HL-60 (cell line): ENCODE measurements around the gene SPATS2.

Experiments used
- DNase-seq, 2 experiments: peaks; one replicate each; pipeline ENCODE4 v3.0.0-alpha.2; 2010 to 2020; ENCODE audit warnings: low read depth in 1 of 2, low spot score in 1 of 2
- H3K27ac ChIP-seq: fragments of 250-450 bp; sonication (Bioruptor Pico); replicated peaks from 2 replicates; pipeline ENCODE4 v1.5.1; 2020; ENCODE audit warnings: mild to moderate bottlenecking, moderate library complexity
- H3K27me3 ChIP-seq: fragments of 250-450 bp; sonication (Bioruptor Pico); 2 replicates; pipeline ENCODE4 v1.5.1; 2021; ENCODE audit warnings: mild to moderate bottlenecking, moderate library complexity; ENCODE audit not compliant: insufficient read depth, poor library complexity, severe bottlenecking
- H3K4me3 ChIP-seq: replicated peaks from 2 replicates; pipeline ENCODE4 v1.5.1; 2011; ENCODE audit warnings: mild to moderate bottlenecking, control low read depth, low read length; ENCODE audit not compliant: insufficient read depth
- GABPA ChIP-seq: IDR thresholded peaks from 2 replicates; pipeline ENCODE4 v1.6.1; 2012; ENCODE audit warnings: low read depth
- POLR2AphosphoS5 ChIP-seq: IDR thresholded peaks from 2 replicates; pipeline ENCODE4 v1.6.1; 2012; ENCODE audit warnings: low read depth
- SPI1 ChIP-seq: IDR thresholded peaks from 2 replicates; pipeline ENCODE4 v1.6.1; 2012; ENCODE audit warnings: low read depth, mild to moderate bottlenecking, borderline replicate concordance
- TF ChIP-seq, protein P1 (sequence below): IDR thresholded peaks from one replicate; pipeline ENCODE4 v1.5.1; 2011; ENCODE audit warnings: low read length, control low read depth, inconsistent platforms; ENCODE audit not compliant: insufficient read depth
- TF ChIP-seq, protein P2 (sequence below): IDR thresholded peaks from 2 replicates; pipeline ENCODE4 v1.6.1; 2012; ENCODE audit warnings: low read depth; ENCODE audit not compliant: insufficient replicate concordance

SPATS2 gene

DNA sequence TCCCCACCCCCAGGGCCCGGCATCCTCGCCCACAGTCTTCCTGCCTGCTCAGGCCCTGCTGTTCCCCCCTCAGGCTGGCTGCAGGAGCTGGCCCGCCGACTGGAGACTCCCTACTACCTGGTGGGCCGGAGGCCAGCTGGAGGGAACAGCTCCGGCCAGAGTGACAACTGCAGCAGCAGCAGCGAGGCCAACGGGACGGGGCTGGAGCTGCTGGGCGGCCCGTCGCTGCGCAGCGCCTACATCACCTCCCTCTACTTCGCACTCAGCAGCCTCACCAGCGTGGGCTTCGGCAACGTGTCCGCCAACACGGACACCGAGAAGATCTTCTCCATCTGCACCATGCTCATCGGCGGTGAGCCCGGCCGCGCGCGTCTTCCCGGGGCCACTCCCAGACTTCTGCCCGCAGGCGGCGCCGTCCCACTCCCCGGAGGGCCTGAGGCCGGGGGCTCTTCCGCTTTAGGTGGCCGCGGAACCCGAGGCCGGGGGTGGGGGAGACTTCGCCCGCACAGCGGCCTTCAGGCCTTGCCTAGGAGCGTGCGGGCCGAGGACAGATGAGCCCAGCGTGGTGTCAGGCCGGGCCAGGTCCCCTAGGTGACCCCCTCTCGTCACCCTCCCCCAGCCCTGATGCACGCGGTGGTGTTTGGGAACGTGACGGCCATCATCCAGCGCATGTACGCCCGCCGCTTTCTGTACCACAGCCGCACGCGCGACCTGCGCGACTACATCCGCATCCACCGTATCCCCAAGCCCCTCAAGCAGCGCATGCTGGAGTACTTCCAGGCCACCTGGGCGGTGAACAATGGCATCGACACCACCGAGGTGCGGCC is 181.8 kb downstream of the SPATS2 start:
- Histone ChIP-seq H3K4me3 (no peak overlapping the region), H3K27me3 (peaks cover 20% of the 10 kb centered on the region), H3K27ac (no peak overlapping the region)
- peak in 1 of 2 experiments; percentile 21 for DNase-seq
- no peak for TF ChIP-seq GABPA

DNA sequence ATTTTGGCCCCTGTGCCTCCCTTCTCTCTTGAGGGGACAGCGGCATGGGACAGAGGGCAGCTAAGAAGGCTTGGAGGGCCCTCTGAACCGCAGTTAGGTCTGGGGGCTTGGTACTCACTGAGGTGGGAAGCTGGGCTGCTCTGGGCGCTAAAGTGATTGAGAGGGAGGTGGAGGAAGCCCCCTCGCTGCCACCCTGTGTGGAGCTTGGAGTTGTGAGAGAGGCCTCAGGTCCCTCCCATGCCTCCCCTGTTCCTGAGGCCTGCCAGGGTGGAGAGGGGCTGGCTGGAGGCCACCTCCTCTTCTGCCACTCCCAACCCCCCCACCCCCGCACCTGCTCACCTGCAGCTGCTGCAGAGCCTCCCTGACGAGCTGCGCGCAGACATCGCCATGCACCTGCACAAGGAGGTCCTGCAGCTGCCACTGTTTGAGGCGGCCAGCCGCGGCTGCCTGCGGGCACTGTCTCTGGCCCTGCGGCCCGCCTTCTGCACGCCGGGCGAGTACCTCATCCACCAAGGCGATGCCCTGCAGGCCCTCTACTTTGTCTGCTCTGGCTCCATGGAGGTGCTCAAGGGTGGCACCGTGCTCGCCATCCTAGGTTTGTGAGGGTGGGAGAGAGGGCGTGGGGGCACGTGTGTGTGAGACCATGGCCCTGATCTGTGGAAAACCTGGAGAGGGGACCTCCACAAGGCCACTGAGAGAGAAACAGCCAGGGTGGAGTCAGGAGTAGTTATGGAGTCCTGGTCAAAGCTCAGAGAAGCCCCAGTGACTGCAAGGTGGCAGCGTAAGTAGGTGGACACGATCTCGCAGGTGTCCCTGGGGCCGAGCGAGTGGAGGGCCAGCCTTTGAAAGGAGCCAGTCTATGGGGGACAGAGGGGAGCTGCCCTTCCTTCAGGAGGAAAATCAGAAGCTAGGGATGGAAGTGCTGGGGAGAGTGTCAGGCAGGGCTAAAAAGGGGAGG is 182.8 kb downstream of the SPATS2 start:
- H3K27me3 ChIP-seq, result peaks cover 19% of the 10 kb centered on the region
- TF ChIP-seq GABPA (no peak), POLR2AphosphoS5 (no peak), SPI1 (no peak)
- TF ChIP-seq, protein P1, sequence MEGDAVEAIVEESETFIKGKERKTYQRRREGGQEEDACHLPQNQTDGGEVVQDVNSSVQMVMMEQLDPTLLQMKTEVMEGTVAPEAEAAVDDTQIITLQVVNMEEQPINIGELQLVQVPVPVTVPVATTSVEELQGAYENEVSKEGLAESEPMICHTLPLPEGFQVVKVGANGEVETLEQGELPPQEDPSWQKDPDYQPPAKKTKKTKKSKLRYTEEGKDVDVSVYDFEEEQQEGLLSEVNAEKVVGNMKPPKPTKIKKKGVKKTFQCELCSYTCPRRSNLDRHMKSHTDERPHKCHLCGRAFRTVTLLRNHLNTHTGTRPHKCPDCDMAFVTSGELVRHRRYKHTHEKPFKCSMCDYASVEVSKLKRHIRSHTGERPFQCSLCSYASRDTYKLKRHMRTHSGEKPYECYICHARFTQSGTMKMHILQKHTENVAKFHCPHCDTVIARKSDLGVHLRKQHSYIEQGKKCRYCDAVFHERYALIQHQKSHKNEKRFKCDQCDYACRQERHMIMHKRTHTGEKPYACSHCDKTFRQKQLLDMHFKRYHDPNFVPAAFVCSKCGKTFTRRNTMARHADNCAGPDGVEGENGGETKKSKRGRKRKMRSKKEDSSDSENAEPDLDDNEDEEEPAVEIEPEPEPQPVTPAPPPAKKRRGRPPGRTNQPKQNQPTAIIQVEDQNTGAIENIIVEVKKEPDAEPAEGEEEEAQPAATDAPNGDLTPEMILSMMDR, result no peak
- TF ChIP-seq, protein P2, sequence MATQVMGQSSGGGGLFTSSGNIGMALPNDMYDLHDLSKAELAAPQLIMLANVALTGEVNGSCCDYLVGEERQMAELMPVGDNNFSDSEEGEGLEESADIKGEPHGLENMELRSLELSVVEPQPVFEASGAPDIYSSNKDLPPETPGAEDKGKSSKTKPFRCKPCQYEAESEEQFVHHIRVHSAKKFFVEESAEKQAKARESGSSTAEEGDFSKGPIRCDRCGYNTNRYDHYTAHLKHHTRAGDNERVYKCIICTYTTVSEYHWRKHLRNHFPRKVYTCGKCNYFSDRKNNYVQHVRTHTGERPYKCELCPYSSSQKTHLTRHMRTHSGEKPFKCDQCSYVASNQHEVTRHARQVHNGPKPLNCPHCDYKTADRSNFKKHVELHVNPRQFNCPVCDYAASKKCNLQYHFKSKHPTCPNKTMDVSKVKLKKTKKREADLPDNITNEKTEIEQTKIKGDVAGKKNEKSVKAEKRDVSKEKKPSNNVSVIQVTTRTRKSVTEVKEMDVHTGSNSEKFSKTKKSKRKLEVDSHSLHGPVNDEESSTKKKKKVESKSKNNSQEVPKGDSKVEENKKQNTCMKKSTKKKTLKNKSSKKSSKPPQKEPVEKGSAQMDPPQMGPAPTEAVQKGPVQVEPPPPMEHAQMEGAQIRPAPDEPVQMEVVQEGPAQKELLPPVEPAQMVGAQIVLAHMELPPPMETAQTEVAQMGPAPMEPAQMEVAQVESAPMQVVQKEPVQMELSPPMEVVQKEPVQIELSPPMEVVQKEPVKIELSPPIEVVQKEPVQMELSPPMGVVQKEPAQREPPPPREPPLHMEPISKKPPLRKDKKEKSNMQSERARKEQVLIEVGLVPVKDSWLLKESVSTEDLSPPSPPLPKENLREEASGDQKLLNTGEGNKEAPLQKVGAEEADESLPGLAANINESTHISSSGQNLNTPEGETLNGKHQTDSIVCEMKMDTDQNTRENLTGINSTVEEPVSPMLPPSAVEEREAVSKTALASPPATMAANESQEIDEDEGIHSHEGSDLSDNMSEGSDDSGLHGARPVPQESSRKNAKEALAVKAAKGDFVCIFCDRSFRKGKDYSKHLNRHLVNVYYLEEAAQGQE, result no peak
- H3K27ac ChIP-seq, result no peak overlapping the region
- no peak overlapping the region for H3K4me3 ChIP-seq
- DNase-seq, result no peak

DNA sequence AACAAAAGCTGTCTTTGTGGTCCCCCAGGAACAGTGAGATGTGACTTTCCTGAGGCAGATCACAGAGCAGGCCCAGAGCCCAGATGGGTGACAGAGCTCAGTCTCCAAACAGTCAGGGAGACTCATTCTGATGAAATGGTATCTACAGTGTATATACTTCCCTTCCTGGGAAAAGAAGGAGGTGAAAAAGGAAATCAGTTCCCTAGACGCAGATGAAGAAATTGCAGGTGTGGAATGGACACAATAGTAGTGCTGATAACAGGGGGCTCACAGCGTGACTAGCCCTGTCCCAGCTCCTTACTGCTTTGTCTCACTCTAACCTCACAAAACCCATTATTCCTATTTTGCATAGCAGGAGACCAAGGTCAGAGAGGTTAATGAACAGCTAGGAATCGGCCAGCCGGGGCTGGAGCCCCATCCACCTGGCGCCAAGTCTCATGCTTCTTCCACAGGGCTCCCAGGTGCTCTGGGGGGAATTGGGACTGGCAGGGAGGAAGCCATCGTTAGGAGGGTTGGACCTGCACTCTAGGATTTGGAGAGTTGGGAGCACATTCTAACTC is 183.5 kb downstream of the SPATS2 start:
- TF ChIP-seq SPI1 (no peak), POLR2AphosphoS5 (no peak), GABPA (no peak)
- TF ChIP-seq, protein P1, result no peak
- TF ChIP-seq, protein P2, result no peak
- Histone ChIP-seq H3K27me3 (peaks cover 18% of the 10 kb centered on the region), H3K4me3 (no peak overlapping the region), H3K27ac (no peak overlapping the region)
- no peak for DNase-seq

DNA sequence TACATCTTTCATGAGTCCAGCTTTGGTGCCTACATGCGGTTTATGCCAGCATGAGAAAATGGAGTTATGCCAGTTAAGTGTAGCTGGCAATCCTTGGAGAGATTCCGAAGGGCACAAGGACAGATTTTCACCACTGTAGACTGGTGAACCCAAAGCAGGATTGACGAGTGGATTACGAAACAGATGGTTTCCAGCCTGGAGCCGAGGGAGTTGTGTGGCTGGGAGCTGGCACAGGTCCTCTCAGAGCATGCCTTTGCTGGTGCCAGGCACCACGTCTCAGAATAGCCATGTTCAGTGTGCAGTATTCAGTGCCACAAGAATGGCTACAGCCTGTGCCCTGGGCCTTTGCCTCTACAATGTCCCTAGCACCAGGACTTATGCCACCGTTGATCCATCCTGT is 184.8 kb downstream of the SPATS2 start:
- no peak overlapping the region for H3K4me3 ChIP-seq
- H3K27ac ChIP-seq, result no peak overlapping the region
- no peak for DNase-seq
- peaks cover 18% of the 10 kb centered on the region for H3K27me3 ChIP-seq
- TF ChIP-seq POLR2AphosphoS5 (no peak), SPI1 (no peak), GABPA (no peak)
- TF ChIP-seq, protein P2, result no peak
- TF ChIP-seq, protein P1, result no peak
